Gastrocnemius medialis (tissue), 4 donors: ENCODE measurements around the gene ZBBX.

Experiments used
- CTCF ChIP-seq, 5 experiments: fragments of 450-650 bp in 3 of 5; fragments of 200-600 bp in 2 of 5; sonication (generic) in 2 of 5; IDR thresholded peaks in 4 of 5; conservative IDR thresholded peaks in 1 of 5; 1 replicate in 4 of 5; 2 replicates in 1 of 5; pipeline ENCODE4 v1.5.1; 2016 to 2019; ENCODE audit warnings: antibody characterized with exemption in 5 of 5, mild to moderate bottlenecking in 3 of 5, moderate library complexity in 3 of 5
- POLR2A ChIP-seq, 2 donors: fragments of 450-650 bp; IDR thresholded peaks; one replicate each; pipeline ENCODE4 v1.6.1; 2017; ENCODE audit warnings: antibody characterized with exemption in 2 of 2, mild to moderate bottlenecking in 2 of 2, moderate library complexity in 2 of 2

- no peak for TF ChIP-seq CTCF (IDR thresholded peaks at IDR 0.05 in 4 of 5, conservative IDR thresholded peaks at IDR 0.05 in 1 of 5)
- no peak for TF ChIP-seq POLR2A (IDR thresholded peaks at IDR 0.05)
These were observed 77.4 kb downstream of the ZBBX start for GRCh38 chr3:167302678-167303077.
